OCI-LY1 (cell line): ENCODE results near the gene FPR3.

Experiments
- H2AFZ ChIP-seq: fragments of 200-600 bp; sonication (generic), shearing (Covaris generic); 2 replicates; pipeline ENCODE4 v1.6.0; 2014; ENCODE audit warnings: antibody characterized with exemption, mild to moderate bottlenecking, low read length
- H3F3A ChIP-seq: fragments of 200-600 bp; sonication (generic), shearing (Covaris generic); 2 replicates; pipeline ENCODE4 v1.6.0; 2014; ENCODE audit warnings: mild to moderate bottlenecking, antibody characterized with exemption, low read length, moderate library complexity; ENCODE audit not compliant: insufficient read depth
- H3K27ac ChIP-seq: fragments of 200-600 bp; sonication (generic); 2 replicates; pipeline ENCODE4 v1.5.1; 2014; ENCODE audit warnings: low read length, mixed run types, mild to moderate bottlenecking, low read depth; ENCODE audit not compliant: poor library complexity, severe bottlenecking
- H3K27me3 ChIP-seq: fragments of 200-600 bp; sonication (generic); 2 replicates; pipeline ENCODE4 v1.6.0; 2014; ENCODE audit warnings: antibody characterized with exemption, mild to moderate bottlenecking, low read length, moderate library complexity; ENCODE audit not compliant: insufficient read depth
- H3K36me3 ChIP-seq: fragments of 200-600 bp; sonication (generic); 2 replicates; pipeline ENCODE4 v1.6.1; 2014; ENCODE audit warnings: mild to moderate bottlenecking, antibody characterized with exemption, low read length, moderate library complexity, mixed read lengths; ENCODE audit not compliant: insufficient read depth
- H3K4me1 ChIP-seq: fragments of 200-600 bp; sonication (generic); 2 replicates; pipeline ENCODE4 v1.5.1; 2014; ENCODE audit warnings: mild to moderate bottlenecking, low read length, moderate library complexity; ENCODE audit not compliant: insufficient read depth, severe bottlenecking
- H3K4me2 ChIP-seq: fragments of 200-600 bp; sonication (generic), shearing (Covaris generic); 2 replicates; pipeline ENCODE4 v1.6.1; 2014; ENCODE audit warnings: low read length
- H3K4me3 ChIP-seq: fragments of 200-600 bp; sonication (generic); 2 replicates; pipeline ENCODE4 v1.5.1; 2014; ENCODE audit warnings: low read length, low read depth, mild to moderate bottlenecking, mixed read lengths; ENCODE audit not compliant: poor library complexity, severe bottlenecking
- H3K79me2 ChIP-seq: fragments of 200-600 bp; shearing (Covaris generic); 2 replicates; pipeline ENCODE4 v1.6.1; 2016; ENCODE audit warnings: mixed run types, low read length, mixed read lengths; ENCODE audit not compliant: insufficient read depth
- H3K9ac ChIP-seq: fragments of 200-600 bp; sonication (generic), shearing (Covaris generic); 2 replicates; pipeline ENCODE4 v1.6.1; 2014; ENCODE audit warnings: mild to moderate bottlenecking, low read length, mixed read lengths
- H3K9me2 ChIP-seq: fragments of 200-600 bp; sonication (generic), shearing (Covaris generic); 2 replicates; pipeline ENCODE4 v1.6.1; 2014; ENCODE audit warnings: low read depth, mild to moderate bottlenecking, low read length, mixed read lengths
- H3K9me3 ChIP-seq: fragments of 200-600 bp; shearing (Covaris generic); 2 replicates; pipeline ENCODE4 v1.6.1; 2014; ENCODE audit warnings: low read length, mixed read lengths
- H4K20me1 ChIP-seq: fragments of 200-600 bp; sonication (generic), shearing (Covaris generic); 2 replicates; pipeline ENCODE4 v1.6.0; 2016; ENCODE audit warnings: mild to moderate bottlenecking, low read length; ENCODE audit not compliant: insufficient read depth
- EZH2 ChIP-seq: fragments of 200-600 bp; sonication (generic), shearing (Covaris generic); IDR thresholded peaks from 2 replicates; pipeline ENCODE4 v1.8.0; 2017; ENCODE audit warnings: borderline replicate concordance, mixed run types, mild to moderate bottlenecking, antibody characterized with exemption, low read length, moderate library complexity, mixed read lengths
- TF ChIP-seq, protein P1 (sequence below): fragments of 200-600 bp; sonication (generic), shearing (Covaris generic); IDR thresholded peaks from 2 replicates; pipeline ENCODE4 v1.5.1; 2017; ENCODE audit warnings: mild to moderate bottlenecking, antibody characterized with exemption, low read length, moderate library complexity, mixed read lengths

Gene FPR3

GRCh38 chr19:51816711-51817110 is 21.8 kb downstream of the FPR3 start:
- H3K9me3 ChIP-seq, result no peaks in the 10 kb centered on the region
- H3K27me3 ChIP-seq, result no peaks in the 10 kb centered on the region
- H3K4me2 ChIP-seq, result no peak overlapping the region
- H3K79me2 ChIP-seq, result no peaks in the 10 kb centered on the region
- no peaks in the 10 kb centered on the region for H3F3A ChIP-seq
- no peak overlapping the region for H3K9ac ChIP-seq
- no peak overlapping the region for H3K4me3 ChIP-seq
- no peaks in the 10 kb centered on the region for H3K36me3 ChIP-seq
- TF ChIP-seq, protein P1, sequence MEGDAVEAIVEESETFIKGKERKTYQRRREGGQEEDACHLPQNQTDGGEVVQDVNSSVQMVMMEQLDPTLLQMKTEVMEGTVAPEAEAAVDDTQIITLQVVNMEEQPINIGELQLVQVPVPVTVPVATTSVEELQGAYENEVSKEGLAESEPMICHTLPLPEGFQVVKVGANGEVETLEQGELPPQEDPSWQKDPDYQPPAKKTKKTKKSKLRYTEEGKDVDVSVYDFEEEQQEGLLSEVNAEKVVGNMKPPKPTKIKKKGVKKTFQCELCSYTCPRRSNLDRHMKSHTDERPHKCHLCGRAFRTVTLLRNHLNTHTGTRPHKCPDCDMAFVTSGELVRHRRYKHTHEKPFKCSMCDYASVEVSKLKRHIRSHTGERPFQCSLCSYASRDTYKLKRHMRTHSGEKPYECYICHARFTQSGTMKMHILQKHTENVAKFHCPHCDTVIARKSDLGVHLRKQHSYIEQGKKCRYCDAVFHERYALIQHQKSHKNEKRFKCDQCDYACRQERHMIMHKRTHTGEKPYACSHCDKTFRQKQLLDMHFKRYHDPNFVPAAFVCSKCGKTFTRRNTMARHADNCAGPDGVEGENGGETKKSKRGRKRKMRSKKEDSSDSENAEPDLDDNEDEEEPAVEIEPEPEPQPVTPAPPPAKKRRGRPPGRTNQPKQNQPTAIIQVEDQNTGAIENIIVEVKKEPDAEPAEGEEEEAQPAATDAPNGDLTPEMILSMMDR, result no peak
- no peak for TF ChIP-seq EZH2
- H3K9me2 ChIP-seq, result no peaks in the 10 kb centered on the region
- no peaks in the 10 kb centered on the region for H4K20me1 ChIP-seq
- H2AFZ ChIP-seq, result no peak overlapping the region
- no peaks in the 10 kb centered on the region for H3K4me1 ChIP-seq
- no peak overlapping the region for H3K27ac ChIP-seq

GRCh38 chr19:51820011-51820410 is 25.1 kb downstream of the FPR3 start:
- Histone ChIP-seq H3K9ac (no peak overlapping the region), H3K79me2 (no peaks in the 10 kb centered on the region), H2AFZ (no peak overlapping the region), H3F3A (no peaks in the 10 kb centered on the region), H3K9me2 (no peaks in the 10 kb centered on the region), H3K4me2 (no peak overlapping the region), H3K4me3 (no peak overlapping the region), H4K20me1 (no peaks in the 10 kb centered on the region), H3K27ac (no peak overlapping the region), H3K9me3 (no peaks in the 10 kb centered on the region), H3K4me1 (no peaks in the 10 kb centered on the region), H3K36me3 (no peaks in the 10 kb centered on the region), H3K27me3 (no peaks in the 10 kb centered on the region)
- no peak for TF ChIP-seq EZH2
- TF ChIP-seq, protein P1, result no peak

- no peak for TF ChIP-seq EZH2
- TF ChIP-seq, protein P1, result no peak
- no peak overlapping the region for H3K9ac ChIP-seq
- H3K4me3 ChIP-seq, result no peak overlapping the region
- H3K9me3 ChIP-seq, result no peaks in the 10 kb centered on the region
- no peaks in the 10 kb centered on the region for H3K9me2 ChIP-seq
- no peak overlapping the region for H3K4me2 ChIP-seq
- H3F3A ChIP-seq, result no peaks in the 10 kb centered on the region
- no peak overlapping the region for H3K27ac ChIP-seq
- H3K27me3 ChIP-seq, result no peaks in the 10 kb centered on the region
- no peaks in the 10 kb centered on the region for H3K36me3 ChIP-seq
- no peak overlapping the region for H2AFZ ChIP-seq
- H3K4me1 ChIP-seq, result no peaks in the 10 kb centered on the region
- no peaks in the 10 kb centered on the region for H4K20me1 ChIP-seq
- no peaks in the 10 kb centered on the region for H3K79me2 ChIP-seq
Observed at GRCh38 chr19:51820831-51821446, 26.0 kb downstream of the FPR3 start.
